Cardiac muscle cell (in vitro differentiated cells and primary cell): ENCODE measurements around the gene SMIM20. TPM values are rescaled to one million over a fixed set of nuclear protein-coding genes. Genes with fewer than 3 reads are reported as not detected.
A peak's percentile ranks its signal among the peaks of the same experiment; 100 is the strongest.

Experiments
- DNase-seq, 2 donors: peaks; one replicate each; pipeline versions ENCODE4 v3.0.0 to v3.0.0-alpha.2; 2010 to 2017; ENCODE audit warnings: low read depth in 1 of 2, low spot score in 1 of 2
- H3K27ac ChIP-seq: fragments of 200-600 bp; sonication (generic); 2 replicates; pipeline ENCODE4 v1.5.1; 2016
- H3K27me3 ChIP-seq: fragments of 200-600 bp; sonication (generic); 2 replicates; pipeline ENCODE4 v1.6.0; 2016; ENCODE audit warnings: control low read depth
- H3K36me3 ChIP-seq: fragments of 200-600 bp; sonication (generic); 2 replicates; pipeline ENCODE4 v1.5.1; 2016; ENCODE audit warnings: control low read depth
- H3K4me1 ChIP-seq: fragments of 200-600 bp; sonication (generic); 2 replicates; pipeline ENCODE4 v1.8.1; 2017; ENCODE audit warnings: low read depth, mild to moderate bottlenecking, mixed run types
- H3K4me3 ChIP-seq: fragments of 200-600 bp; sonication (generic); 2 replicates; pipeline ENCODE4 v1.5.1; 2016; ENCODE audit warnings: mild to moderate bottlenecking
- H3K9me3 ChIP-seq: fragments of 200-600 bp; sonication (generic); 2 replicates; pipeline ENCODE4 v1.5.1; 2017; ENCODE audit warnings: low read depth, mild to moderate bottlenecking, control low read depth
- polyA plus RNA-seq: library from polyadenylated mRNA; unstranded; fragments of >200 nt; fragmentation: Nextera tagmentation; extraction: Ambion mirVana; gene quantifications from 2 replicates; pipeline ENCODE4 v1.2.1, GENCODE V29; 2016
- total RNA-seq: library from RNA; depleted of rRNA; stranded (reverse); fragments of >200 nt; gene quantifications from 2 replicates; pipeline ENCODE4 v1.2.3, GENCODE V29; 2016
- TF ChIP-seq, protein P1 (sequence below): IDR thresholded peaks from 2 replicates; pipeline ENCODE4 v1.5.1; 2012; ENCODE audit warnings: low read depth, mild to moderate bottlenecking, low read length

Gene SMIM20
- total and polyA plus RNA-seq, 2 experiments from 2014 or later, result 27.5 to 59.1 TPM

- Histone ChIP-seq H3K27ac (no peak overlapping the region), H3K4me1 (no peaks in the 10 kb centered on the region), H3K9me3 (no peaks in the 10 kb centered on the region), H3K4me3 (no peak overlapping the region), H3K27me3 (no peaks in the 10 kb centered on the region), H3K36me3 (no peaks in the 10 kb centered on the region)
- TF ChIP-seq, protein P1, sequence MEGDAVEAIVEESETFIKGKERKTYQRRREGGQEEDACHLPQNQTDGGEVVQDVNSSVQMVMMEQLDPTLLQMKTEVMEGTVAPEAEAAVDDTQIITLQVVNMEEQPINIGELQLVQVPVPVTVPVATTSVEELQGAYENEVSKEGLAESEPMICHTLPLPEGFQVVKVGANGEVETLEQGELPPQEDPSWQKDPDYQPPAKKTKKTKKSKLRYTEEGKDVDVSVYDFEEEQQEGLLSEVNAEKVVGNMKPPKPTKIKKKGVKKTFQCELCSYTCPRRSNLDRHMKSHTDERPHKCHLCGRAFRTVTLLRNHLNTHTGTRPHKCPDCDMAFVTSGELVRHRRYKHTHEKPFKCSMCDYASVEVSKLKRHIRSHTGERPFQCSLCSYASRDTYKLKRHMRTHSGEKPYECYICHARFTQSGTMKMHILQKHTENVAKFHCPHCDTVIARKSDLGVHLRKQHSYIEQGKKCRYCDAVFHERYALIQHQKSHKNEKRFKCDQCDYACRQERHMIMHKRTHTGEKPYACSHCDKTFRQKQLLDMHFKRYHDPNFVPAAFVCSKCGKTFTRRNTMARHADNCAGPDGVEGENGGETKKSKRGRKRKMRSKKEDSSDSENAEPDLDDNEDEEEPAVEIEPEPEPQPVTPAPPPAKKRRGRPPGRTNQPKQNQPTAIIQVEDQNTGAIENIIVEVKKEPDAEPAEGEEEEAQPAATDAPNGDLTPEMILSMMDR, result no peak
- DNase-seq, result no peak
Measured at GRCh38 chr4:25938366-25938765, 24.3 kb downstream of the SMIM20 start.

DNA sequence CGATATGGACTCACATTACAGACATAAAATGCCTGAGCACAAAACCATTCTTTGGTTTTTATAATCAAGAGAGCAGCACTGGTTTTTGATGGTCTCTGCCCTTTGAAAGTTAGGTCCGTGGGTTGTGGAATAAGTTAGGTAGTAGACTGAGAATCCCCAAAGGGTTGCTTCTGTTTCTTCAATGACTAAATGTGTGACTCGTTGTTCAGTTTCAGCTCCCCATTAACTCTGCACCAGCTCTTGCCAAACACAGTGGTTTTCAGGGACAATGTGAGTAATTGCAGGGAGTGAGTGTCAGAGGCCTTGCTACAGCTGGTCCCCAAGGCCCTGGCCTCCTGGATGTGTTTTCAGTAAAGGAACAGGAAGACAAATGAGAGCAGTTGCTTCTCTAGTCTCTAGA lies 24.8 kb downstream of the SMIM20 start:
- H3K4me3 ChIP-seq, result no peak overlapping the region
- H3K27me3 ChIP-seq, result no peaks in the 10 kb centered on the region
- no peaks in the 10 kb centered on the region for H3K4me1 ChIP-seq
- H3K27ac ChIP-seq, result no peak overlapping the region
- H3K36me3 ChIP-seq, result no peaks in the 10 kb centered on the region
- peak in 1 of 2 donors; percentile 65 for DNase-seq
- TF ChIP-seq, protein P1, result no peak
- no peaks in the 10 kb centered on the region for H3K9me3 ChIP-seq

GRCh38 chr4:25939330-25939729 lies 25.3 kb downstream of the SMIM20 start:
- Histone ChIP-seq H3K27ac (no peak overlapping the region), H3K4me3 (no peak overlapping the region), H3K9me3 (no peaks in the 10 kb centered on the region), H3K36me3 (no peaks in the 10 kb centered on the region), H3K4me1 (no peaks in the 10 kb centered on the region), H3K27me3 (no peaks in the 10 kb centered on the region)
- TF ChIP-seq, protein P1, result peak; percentile 4
- no peak for DNase-seq

- H3K36me3 ChIP-seq, result no peaks in the 10 kb centered on the region
- H3K9me3 ChIP-seq, result no peaks in the 10 kb centered on the region
- no peak overlapping the region for H3K4me3 ChIP-seq
- TF ChIP-seq, protein P1, result no peak
- no peak for DNase-seq
- H3K27me3 ChIP-seq, result no peaks in the 10 kb centered on the region
- H3K4me1 ChIP-seq, result no peaks in the 10 kb centered on the region
- H3K27ac ChIP-seq, result no peak overlapping the region
Measured at GRCh38 chr4:25941457-25942221, 27.6 kb downstream of the SMIM20 start.

GRCh38 chr4:25943312-25943711 lies 29.3 kb downstream of the SMIM20 start:
- Histone ChIP-seq H3K9me3 (no peaks in the 10 kb centered on the region), H3K27ac (no peak overlapping the region), H3K36me3 (no peaks in the 10 kb centered on the region), H3K4me3 (no peak overlapping the region), H3K27me3 (no peaks in the 10 kb centered on the region), H3K4me1 (no peaks in the 10 kb centered on the region)
- TF ChIP-seq, protein P1, result no peak
- no peak for DNase-seq
